Activated CD8-positive, alpha-beta memory T cell treated with anti-CD3 and anti-CD28 coated beads for 36 hours (primary cell): ENCODE results near the gene SF3B3. TPM values are rescaled to one million over a fixed set of nuclear protein-coding genes. Genes with fewer than 3 reads are reported as not detected.

ENCODE experiments used
- CTCF ChIA-PET: fragments of 350-600 bp; sonication (Branson Sonifier 250); formaldehyde crosslinking; loops from one replicate; lab custom pipeline; 2021; ENCODE audit warnings: antibody characterized with exemption; lab: Charles Lee
- POLR2A ChIA-PET: fragments of 350-600 bp; sonication (Branson Sonifier 250); formaldehyde crosslinking; loops from one replicate; lab custom pipeline; 2021; ENCODE audit warnings: antibody characterized with exemption; lab: Charles Lee
- total RNA-seq, 2 experiments: library from RNA; stranded (reverse); gene quantifications; one replicate each; pipeline ENCODE4 v1.2.3, GENCODE V29; 2021

The SF3B3 gene
- total RNA-seq, 2 experiments from 2014 or later: 611 to 626 TPM

DNA sequence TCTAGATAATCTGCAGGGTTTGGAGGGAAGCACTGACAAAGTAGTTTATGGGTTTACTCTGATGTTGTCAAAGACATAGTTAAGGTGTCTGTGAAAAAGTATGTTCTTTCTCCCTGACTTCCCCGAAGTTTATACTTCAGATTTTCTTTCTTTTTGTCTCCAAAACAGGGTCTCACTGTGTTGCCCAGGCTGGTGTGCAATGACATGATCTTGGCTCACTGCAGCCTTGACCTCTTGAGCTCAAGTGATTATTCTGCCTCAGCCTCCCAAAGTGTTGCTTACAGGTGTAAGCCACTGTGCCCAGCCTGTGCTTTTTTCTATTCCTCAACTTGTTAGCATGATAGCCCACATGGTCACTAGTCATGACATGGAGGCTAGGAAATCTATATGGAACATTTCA lies 20.9 kb downstream of the SF3B3 start:
- ChIA-PET CTCF (interaction anchor here (1.3 kb wide), 1 partner anchor 16 kb away, joined by 3 read pairs; no protein-coding TSS in a partner anchor), POLR2A (no interaction called here)

DNA sequence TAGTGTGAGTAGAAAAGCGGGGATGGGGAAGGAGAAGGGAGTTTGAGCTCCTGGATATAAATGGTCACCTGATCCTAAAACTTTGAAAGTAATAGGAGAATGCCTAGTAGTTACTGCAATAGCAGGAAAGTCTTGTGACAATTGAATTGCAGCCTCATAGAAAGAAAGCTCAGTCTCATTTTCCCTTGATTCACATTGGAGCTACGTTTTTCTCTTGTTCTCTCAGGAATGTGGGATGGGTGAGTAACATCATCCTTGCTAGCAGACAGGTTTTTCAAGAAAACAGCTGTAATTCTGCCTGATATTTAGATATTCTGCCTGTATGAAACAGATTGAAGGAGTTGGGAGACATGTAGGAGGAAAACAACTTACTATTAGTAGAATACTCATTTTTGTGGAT lies 25.3 kb downstream of the SF3B3 start:
- ChIA-PET POLR2A (no interaction called here), CTCF (no interaction called here)

DNA sequence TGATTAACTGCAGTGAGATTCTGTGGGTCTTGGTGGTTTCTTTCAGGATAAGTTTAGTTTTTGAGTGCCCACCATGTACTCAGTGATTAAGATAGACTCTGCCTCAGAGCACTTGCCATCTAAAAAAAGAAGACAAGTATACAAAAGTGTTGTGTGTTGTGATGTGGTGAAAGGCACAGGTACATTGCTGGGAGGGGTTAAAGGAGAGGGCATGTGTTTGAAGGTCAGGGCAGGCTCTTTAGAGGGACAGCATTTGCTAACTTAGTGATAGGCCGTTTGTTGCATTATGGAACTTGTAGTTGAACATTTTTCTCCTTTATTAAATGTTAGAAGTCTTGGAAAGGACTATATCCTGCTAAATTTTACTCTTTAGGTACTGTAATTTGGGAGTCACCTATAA lies 26.5 kb downstream of the SF3B3 start:
- POLR2A ChIA-PET: no interaction called here
- CTCF ChIA-PET: no interaction called here

DNA sequence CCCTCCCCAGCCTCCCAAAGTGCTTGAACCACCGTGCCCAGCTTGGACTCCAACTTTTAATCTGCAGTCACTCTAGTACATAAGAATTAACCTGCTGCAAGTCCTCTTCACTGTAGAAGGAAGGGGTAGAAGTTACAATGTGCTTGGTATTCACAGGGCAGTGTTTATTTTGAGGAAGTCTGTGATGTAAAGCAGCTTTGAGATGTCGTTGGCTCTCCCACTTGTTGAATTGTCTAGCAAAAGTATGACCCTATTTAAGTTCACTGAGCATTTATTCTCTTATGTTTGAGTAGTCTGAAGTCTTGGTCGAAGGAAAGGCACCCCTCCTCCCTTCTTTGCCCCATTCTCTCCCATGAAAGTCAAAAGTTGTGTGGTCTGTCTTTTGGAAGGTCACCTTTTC lies 28.2 kb downstream of the SF3B3 start:
- POLR2A ChIA-PET: no interaction called here

DNA sequence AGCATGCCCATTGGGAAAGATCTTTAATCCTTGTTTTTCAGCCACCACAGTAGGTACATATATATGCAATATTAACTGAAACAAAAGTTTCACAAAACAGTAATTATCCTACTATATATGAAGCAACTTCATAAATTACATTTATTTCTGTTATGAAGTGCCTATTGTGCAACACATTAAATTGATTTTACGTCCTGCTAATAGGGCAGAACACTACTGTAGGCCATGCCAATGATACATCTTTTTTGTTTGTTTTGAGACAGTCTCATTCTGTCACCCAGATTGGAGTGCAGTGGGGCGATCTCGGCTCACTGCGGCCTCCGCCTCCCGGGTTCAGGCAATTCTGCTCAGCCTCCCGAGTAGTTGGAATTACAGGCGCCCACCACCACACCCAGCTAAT lies 29.1 kb downstream of the SF3B3 start:
- CTCF ChIA-PET: no interaction called here
- POLR2A ChIA-PET: interaction anchor here (1.0 kb wide), 1 partner anchor 21 kb away, joined by 3 read pairs; no protein-coding TSS in a partner anchor

More for the DNA sequence above, 28.2 kb downstream of the SF3B3 start:
- CTCF ChIA-PET: no interaction called here

DNA sequence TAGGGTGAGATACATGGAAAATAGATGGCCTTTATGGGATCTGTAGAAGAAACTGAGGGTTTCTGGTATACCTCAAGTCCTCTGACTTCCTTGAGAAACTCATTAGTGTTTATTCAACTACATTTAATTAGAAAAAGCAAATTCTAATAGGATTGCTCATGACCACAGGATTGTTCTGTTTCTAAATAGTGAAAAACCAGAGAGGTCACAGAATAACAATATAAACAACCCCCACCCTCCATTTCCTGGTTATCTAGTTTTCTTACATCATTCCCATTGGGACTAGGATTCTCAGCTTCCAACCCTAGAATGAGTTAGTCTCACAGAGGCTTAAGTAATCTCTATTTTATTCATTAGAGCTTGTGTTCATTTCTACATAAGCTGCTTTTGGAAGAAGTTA lies 30.0 kb downstream of the SF3B3 start:
- ChIA-PET POLR2A (interaction anchor here (1.0 kb wide), 1 partner anchor 22 kb away, joined by 3 read pairs; no protein-coding TSS in a partner anchor), CTCF (interaction anchor here (2.7 kb wide), 1 partner anchor 15 kb away, joined by 5 read pairs; no protein-coding TSS in a partner anchor)

DNA sequence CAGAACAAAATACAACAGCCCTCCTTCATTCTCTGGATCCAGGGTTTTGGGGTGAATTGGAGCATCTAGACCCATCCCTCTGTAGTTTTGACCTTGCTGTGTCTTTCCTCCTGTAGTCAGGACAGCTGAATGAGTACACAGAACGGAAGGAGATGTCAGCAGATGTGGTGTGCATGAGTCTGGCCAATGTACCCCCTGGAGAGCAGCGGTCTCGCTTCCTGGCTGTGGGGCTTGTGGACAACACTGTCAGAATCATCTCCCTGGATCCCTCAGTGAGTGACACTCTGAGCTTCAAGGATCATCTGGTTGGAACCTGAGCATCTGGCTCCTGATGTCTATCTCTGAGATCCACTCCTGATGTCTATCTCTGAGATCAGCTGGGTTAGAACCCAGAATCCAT lies 32.4 kb downstream of the SF3B3 start:
- ChIA-PET POLR2A (interaction anchor here (0.5 kb wide), 1 partner anchor 20 kb away, joined by 5 read pairs; no protein-coding TSS in a partner anchor), CTCF (no interaction called here)

DNA sequence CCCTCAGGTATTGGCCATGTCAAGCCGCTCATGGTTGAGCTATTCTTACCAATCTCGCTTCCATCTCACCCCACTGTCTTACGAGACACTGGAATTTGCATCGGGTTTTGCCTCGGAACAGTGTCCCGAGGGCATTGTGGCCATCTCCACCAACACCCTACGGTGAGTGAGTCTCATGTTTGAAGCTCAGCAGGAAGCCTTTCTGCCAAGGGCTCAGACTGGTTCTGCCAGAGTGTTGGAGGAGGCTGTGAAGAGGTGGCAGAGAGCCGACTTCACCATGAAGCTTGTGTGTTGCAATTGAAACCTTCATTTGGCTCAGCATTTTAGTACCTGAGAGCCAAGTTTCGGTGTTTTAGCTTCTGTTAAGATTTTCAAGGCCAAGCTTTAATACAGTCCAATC lies 38.0 kb downstream of the SF3B3 start:
- ChIA-PET CTCF (no interaction called here), POLR2A (interaction anchor here (0.5 to 0.9 kb wide), 3 partner anchors 38 to 288 kb away, joined by 3 to 5 read pairs (median 3); partner anchors contain the start of gene COG4)

DNA sequence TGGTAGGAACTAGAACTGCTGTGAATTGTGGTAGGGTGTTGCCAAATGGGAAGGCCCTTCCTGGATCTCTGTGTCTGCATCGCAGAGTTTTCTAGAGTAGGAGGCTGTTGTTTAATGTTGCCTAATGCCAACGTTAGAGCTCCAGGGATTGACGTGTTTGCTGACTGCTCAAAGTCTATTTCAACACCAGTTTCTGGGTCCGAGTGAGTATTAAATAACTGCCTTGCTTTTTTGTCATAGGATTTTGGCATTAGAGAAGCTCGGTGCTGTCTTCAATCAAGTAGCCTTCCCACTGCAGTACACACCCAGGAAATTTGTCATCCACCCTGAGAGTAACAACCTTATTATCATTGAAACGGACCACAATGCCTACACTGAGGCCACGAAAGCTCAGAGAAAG lies 40.0 kb downstream of the SF3B3 start:
- ChIA-PET POLR2A (no interaction called here), CTCF (interaction anchor here (1.1 kb wide), 1 partner anchor 264 kb away, joined by 3 read pairs; no protein-coding TSS in a partner anchor)

DNA sequence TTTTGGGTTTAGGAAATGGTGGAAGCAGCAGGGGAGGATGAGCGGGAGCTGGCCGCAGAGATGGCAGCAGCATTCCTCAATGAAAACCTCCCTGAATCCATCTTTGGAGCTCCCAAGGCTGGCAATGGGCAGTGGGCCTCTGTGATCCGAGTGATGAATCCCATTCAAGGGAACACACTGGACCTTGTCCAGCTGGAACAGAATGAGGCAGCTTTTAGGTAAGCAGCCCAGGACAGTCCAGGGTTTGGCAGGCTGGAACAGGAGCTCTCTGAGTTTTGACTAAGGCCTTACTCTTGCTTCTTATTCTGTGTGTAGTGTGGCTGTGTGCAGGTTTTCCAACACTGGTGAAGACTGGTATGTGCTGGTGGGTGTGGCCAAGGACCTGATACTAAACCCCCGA lies 41.4 kb downstream of the SF3B3 start:
- CTCF ChIA-PET: interaction anchor here (0.6 kb wide), 1 partner anchor 10 kb away, joined by 4 read pairs; no protein-coding TSS in a partner anchor
- POLR2A ChIA-PET: no interaction called here

DNA sequence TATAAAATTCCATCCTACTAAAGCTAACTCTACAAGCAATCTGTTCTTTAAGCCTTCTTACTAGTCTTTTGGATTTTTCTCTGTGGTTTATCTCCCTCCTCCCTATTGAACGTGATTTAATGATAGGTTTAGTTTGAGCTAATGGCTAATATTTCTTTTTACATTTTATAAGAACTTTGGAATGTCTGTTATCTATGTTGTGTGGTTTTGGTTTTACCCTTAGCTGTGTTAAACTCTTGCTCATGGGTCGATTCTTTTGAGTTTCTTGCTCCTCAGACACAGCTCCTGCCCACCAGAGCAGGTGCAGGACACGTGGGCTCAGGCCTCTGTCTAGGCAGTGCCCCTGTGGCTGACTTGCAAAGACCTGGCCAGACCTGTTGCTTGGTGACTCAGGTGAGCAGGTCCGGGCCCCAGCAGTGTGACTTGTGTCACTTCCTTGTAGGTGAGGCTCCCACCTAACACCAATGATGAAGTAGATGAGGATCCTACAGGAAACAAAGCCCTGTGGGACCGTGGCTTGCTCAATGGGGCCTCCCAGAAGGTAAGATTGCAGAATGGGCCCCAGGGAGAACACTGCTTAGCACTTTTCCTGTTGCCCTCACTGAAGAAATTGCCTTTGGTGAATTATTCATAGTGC lies 45.1 kb downstream of the SF3B3 start:
- ChIA-PET CTCF (interaction anchor here (1.1 kb wide), 1 partner anchor 14 kb away, joined by 5 read pairs; no protein-coding TSS in a partner anchor), POLR2A (interaction anchor here (0.6 to 1.3 kb wide), 2 partner anchors 200 to 316 kb away, joined by 3 to 12 read pairs; no protein-coding TSS in a partner anchor)

DNA sequence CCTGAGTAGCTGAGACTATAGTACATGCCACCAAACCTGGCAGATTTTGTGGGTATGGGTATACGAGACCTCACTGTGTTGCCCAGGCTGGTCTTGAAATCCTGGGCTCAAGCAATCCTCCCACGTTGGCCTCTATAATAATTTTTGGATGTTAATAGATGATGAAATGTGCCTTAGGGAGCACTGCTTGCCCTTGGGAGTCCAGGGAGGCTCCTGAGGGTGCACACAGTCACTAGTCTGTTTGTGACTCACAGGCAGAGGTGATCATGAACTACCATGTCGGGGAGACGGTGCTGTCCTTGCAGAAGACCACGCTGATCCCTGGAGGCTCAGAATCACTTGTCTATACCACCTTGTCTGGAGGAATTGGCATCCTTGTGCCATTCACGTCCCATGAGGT lies 46.1 kb downstream of the SF3B3 start:
- ChIA-PET CTCF (no interaction called here), POLR2A (no interaction called here)

DNA sequence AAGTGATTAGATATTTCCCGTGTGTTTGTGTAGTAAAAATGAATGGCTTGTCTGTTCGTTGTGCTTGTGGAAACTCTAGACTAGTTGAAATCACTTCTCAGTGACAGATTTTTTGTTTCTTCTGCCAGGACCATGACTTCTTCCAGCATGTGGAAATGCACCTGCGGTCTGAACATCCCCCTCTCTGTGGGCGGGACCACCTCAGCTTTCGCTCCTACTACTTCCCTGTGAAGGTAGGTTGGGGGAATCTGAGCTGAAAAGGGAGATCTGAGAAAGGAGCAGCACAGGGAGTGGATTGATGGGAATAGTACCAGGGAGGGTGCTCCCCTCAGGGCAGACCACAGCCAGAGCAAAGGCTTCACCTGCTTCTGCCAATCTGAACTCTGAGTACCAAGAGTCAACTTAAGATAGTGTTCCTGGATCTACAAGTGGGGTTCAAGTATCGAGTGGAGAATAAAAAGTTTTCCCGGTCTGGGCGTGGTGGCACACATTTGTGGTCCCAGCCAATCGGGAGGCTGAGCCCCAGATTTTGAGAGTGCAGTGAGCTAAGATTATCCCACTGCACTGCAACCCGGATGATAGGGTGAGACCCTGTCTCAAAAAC lies 47.5 kb downstream of the SF3B3 start:
- POLR2A ChIA-PET: interaction anchor here (0.6 kb wide), 1 partner anchor 26 kb away, joined by 4 read pairs; no protein-coding TSS in a partner anchor
- CTCF ChIA-PET: no interaction called here

DNA sequence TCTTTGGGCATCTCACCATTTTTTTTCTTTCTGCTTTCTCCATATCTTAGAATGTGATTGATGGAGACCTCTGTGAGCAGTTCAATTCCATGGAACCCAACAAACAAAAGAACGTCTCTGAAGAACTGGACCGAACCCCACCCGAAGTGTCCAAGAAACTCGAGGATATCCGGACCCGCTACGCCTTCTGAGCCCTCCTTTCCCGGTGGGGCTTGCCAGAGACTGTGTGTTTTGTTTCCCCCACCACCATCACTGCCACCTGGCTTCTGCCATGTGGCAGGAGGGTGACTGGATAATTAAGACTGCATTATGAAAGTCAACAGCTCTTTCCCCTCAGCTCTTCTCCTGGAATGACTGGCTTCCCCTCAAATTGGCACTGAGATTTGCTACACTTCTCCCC lies 48.0 kb downstream of the SF3B3 start:
- ChIA-PET POLR2A (interaction anchor here (0.6 kb wide), 1 partner anchor 25 kb away, joined by 4 read pairs; no protein-coding TSS in a partner anchor), CTCF (no interaction called here)

DNA sequence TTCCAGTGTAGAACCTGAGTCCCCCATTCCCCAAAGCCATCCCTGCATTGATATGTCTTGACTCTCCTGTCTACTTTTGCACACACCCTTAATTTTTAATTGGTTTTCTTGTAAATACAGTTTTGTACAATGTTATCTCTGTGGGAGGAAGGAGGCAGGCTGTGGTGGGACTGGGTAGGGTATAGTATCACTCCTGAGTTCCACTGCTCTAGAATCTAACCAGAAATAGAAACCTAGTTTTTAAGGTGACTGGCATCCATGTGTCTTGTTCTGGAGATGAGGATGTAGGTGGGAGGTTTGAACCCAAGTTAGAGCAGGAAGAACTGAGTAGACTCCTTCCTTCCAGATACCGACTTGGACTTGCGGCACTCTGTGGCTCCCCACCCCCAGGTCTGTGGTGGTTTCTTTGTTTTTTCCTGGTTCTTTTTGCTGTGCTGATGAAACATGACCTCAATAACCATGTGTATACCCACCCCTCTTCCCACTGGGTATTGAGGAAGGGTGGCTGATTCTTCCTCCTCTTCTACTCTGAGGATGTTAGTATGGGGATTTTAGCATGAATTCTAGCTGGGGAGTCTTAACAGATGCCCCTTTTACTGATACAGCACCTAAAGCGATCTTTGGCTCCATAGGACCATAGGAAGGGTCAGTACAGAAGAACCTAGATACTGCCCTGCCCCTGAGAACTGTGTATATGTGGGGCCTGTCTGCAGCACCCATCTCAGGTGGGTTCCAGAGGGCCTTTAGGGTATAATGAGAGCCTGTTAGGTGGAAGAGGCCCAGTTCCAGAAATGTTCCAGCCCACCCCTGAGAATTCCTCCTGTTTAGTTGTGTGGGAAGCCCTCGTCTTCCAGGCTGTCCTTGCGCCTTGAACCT lies 48.7 kb downstream of the SF3B3 start:
- ChIA-PET CTCF (no interaction called here), POLR2A (no interaction called here)

DNA sequence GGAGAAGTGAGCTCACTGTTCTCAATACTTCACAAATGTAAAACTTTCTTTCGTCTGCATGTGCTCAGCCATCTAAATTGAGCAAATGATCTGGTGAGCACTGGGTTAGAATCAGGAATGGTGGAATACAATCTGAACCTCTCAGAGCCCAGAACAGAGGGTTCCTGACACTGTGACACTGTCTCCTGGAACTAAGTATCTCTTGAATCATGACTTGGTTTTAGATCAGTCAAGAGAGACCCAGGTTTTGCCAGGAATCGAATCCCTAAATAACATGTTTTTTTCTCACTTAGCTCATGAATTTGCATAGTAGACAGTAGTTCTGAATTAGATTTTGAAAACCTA lies 49.3 kb downstream of the SF3B3 start:
- CTCF ChIA-PET: no interaction called here
- POLR2A ChIA-PET: no interaction called here

DNA sequence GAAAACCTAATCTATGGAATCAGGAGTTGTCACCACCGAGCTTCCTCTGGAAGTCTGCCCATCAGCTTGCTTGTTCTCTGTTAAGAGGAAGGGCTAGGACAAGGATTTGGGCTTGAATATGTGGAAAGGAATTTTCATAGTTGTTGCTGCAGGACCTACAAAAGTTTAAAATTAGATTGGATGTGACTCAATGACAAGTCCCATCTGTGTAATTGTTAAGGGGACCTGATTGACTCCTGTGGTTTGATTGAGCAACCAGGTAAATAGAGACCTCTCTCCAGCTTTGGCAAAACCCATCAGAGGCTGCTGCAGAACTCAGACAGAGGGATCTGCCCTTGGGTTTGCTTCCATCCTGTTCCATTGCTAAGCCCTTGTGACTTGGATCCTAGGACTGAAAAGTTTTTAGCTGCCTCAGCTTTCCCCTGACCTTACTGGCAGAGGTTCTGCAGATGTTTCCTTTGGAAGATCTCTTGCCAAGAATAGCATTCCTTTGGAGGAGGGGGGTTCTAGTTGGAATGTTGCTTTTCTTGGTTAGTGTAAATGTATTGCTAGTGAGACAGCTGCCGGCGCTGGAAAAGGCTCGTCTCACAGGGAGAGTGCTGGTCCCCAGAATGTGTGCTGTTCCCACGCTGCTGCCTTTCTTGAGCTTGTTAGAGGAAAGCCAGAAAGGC lies 50.0 kb downstream of the SF3B3 start:
- ChIA-PET CTCF (interaction anchor here (1.5 kb wide), 1 partner anchor 78 kb away, joined by 3 read pairs; no protein-coding TSS in a partner anchor), POLR2A (interaction anchor here (0.6 kb wide), 1 partner anchor 194 kb away, joined by 3 read pairs; no protein-coding TSS in a partner anchor)

DNA sequence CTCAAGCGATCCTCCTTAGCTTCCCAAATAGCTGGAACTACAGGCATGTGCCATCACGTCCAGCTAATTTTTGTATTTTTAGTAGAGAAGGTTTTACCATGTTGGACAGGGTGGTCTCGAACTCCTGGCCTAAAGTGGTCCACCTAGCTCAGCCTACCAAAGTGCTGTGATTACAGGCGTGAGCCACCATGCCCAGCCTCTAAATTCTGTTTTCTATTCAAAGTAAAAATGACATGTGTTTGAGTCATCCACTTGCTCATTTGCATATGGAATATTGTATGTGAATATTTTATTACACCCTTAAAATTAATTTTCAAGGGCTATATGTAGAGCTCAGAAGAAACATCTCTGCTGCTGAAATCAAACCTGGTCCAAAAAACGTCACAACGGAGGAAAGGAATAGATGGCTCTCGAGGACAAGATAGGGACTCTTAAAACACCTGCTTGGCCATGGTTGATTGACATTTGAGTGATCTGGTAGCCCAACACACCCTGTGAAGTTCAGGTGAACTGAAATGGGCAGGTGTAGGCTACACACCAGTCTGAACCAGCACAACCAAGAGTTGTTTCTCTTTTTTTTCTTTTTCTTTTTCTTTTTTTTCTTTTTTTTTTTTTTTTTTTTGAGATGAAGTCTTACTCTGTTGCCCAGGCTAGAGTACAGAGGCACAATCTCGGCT lies 51.1 kb downstream of the SF3B3 start:
- ChIA-PET POLR2A (interaction anchor here (0.6 kb wide), 1 partner anchor 195 kb away, joined by 3 read pairs; no protein-coding TSS in a partner anchor), CTCF (interaction anchor here (0.6 to 1.5 kb wide), 4 partner anchors 9 to 1975 kb away, joined by 3 to 4 read pairs (median 3); no protein-coding TSS in a partner anchor)
